T-helper 1 cell treated with Interleukin-12 subunit alpha and Interleukin-12 subunit beta and Interleukin-4 antibody, amounts not matched to agents 30 μg/mL and 1 μg/mL, for 36 hours (primary cell): ENCODE results near the gene LRRTM4.

ENCODE experiments used
- H3K27ac Mint-ChIP-seq: one replicate; pipeline ENCODE4 v1.8.0; 2021; ENCODE audit warnings: mild to moderate bottlenecking, mixed read lengths
- H3K27me3 Mint-ChIP-seq: one replicate; pipeline ENCODE4 v1.8.0; 2021; ENCODE audit warnings: low read depth, mixed read lengths
- H3K36me3 Mint-ChIP-seq: one replicate; pipeline ENCODE4 v1.8.0; 2021; ENCODE audit warnings: low read depth, mixed read lengths
- H3K4me1 Mint-ChIP-seq: one replicate; pipeline ENCODE4 v1.8.0; 2021; ENCODE audit warnings: low read depth, mixed read lengths
- H3K4me3 Mint-ChIP-seq: one replicate; pipeline ENCODE4 v1.8.0; 2021; ENCODE audit warnings: mild to moderate bottlenecking, moderate library complexity, mixed read lengths
- H3K9me3 Mint-ChIP-seq: one replicate; pipeline ENCODE4 v1.8.0; 2021; ENCODE audit warnings: mixed read lengths

The LRRTM4 gene

GRCh38 chr2:77508511-77508910 is 13.7 kb downstream of the LRRTM4 start:
- no peaks in the 10 kb centered on the region for H3K4me1 Mint-ChIP-seq
- H3K9me3 Mint-ChIP-seq: no peaks in the 10 kb centered on the region
- no peaks in the 10 kb centered on the region for H3K27me3 Mint-ChIP-seq
- H3K27ac Mint-ChIP-seq: no peak overlapping the region
- H3K36me3 Mint-ChIP-seq: no peaks in the 10 kb centered on the region
- H3K4me3 Mint-ChIP-seq: no peak overlapping the region

GRCh38 chr2:77507657-77508056 is 14.5 kb downstream of the LRRTM4 start:
- Mint-ChIP-seq H3K4me3 (no peak overlapping the region), H3K36me3 (no peaks in the 10 kb centered on the region), H3K27me3 (no peaks in the 10 kb centered on the region), H3K27ac (no peak overlapping the region), H3K4me1 (no peaks in the 10 kb centered on the region), H3K9me3 (no peaks in the 10 kb centered on the region)

- peaks cover 7% of the 10 kb centered on the region for H3K9me3 Mint-ChIP-seq
- no peaks in the 10 kb centered on the region for H3K27me3 Mint-ChIP-seq
- H3K27ac Mint-ChIP-seq: no peak overlapping the region
- H3K4me3 Mint-ChIP-seq: no peak overlapping the region
- H3K4me1 Mint-ChIP-seq: no peaks in the 10 kb centered on the region
- H3K36me3 Mint-ChIP-seq: no peaks in the 10 kb centered on the region
These were observed 34.0 kb downstream of the LRRTM4 start for GRCh38 chr2:77488141-77488540.

- no peaks in the 10 kb centered on the region for H3K27me3 Mint-ChIP-seq
- no peak overlapping the region for H3K4me3 Mint-ChIP-seq
- H3K27ac Mint-ChIP-seq: no peak overlapping the region
- no peaks in the 10 kb centered on the region for H3K4me1 Mint-ChIP-seq
- no peaks in the 10 kb centered on the region for H3K36me3 Mint-ChIP-seq
- H3K9me3 Mint-ChIP-seq: peaks cover 9% of the 10 kb centered on the region
These were observed 34.9 kb downstream of the LRRTM4 start for GRCh38 chr2:77487074-77487803.

GRCh38 chr2:77484026-77484425 is 38.1 kb downstream of the LRRTM4 start:
- Mint-ChIP-seq H3K4me3 (no peak overlapping the region), H3K36me3 (no peaks in the 10 kb centered on the region), H3K4me1 (no peaks in the 10 kb centered on the region), H3K27ac (no peak overlapping the region), H3K9me3 (peaks cover 16% of the 10 kb centered on the region), H3K27me3 (no peaks in the 10 kb centered on the region)

- no peaks in the 10 kb centered on the region for H3K4me1 Mint-ChIP-seq
- no peaks in the 10 kb centered on the region for H3K36me3 Mint-ChIP-seq
- no peaks in the 10 kb centered on the region for H3K27me3 Mint-ChIP-seq
- H3K27ac Mint-ChIP-seq: no peak overlapping the region
- peaks cover 22% of the 10 kb centered on the region for H3K9me3 Mint-ChIP-seq
- H3K4me3 Mint-ChIP-seq: no peak overlapping the region
These were observed 42.3 kb downstream of the LRRTM4 start for GRCh38 chr2:77479895-77480294.

- Mint-ChIP-seq H3K4me3 (no peak overlapping the region), H3K27me3 (no peaks in the 10 kb centered on the region), H3K36me3 (no peaks in the 10 kb centered on the region)
These were observed 42.8 kb downstream of the LRRTM4 start for GRCh38 chr2:77479395-77479794.

GRCh38 chr2:77470096-77470495 is 52.1 kb downstream of the LRRTM4 start:
- Mint-ChIP-seq H3K36me3 (no peaks in the 10 kb centered on the region), H3K27ac (no peak overlapping the region), H3K27me3 (no peaks in the 10 kb centered on the region), H3K4me3 (no peak overlapping the region), H3K4me1 (no peaks in the 10 kb centered on the region), H3K9me3 (peaks cover 20% of the 10 kb centered on the region)

More at GRCh38 chr2:77479395-77479794, 42.8 kb downstream of the LRRTM4 start:
- Mint-ChIP-seq H3K9me3 (peaks cover 22% of the 10 kb centered on the region), H3K27ac (no peak overlapping the region), H3K4me1 (no peaks in the 10 kb centered on the region)

GRCh38 chr2:77469106-77469505 is 53.1 kb downstream of the LRRTM4 start:
- peaks cover 18% of the 10 kb centered on the region for H3K9me3 Mint-ChIP-seq
- H3K27ac Mint-ChIP-seq: no peak overlapping the region
- H3K4me3 Mint-ChIP-seq: no peak overlapping the region
- no peaks in the 10 kb centered on the region for H3K4me1 Mint-ChIP-seq
- H3K27me3 Mint-ChIP-seq: no peaks in the 10 kb centered on the region
- H3K36me3 Mint-ChIP-seq: no peaks in the 10 kb centered on the region

- H3K27ac Mint-ChIP-seq: no peak overlapping the region
- peaks cover 22% of the 10 kb centered on the region for H3K9me3 Mint-ChIP-seq
- no peaks in the 10 kb centered on the region for H3K4me1 Mint-ChIP-seq
- no peaks in the 10 kb centered on the region for H3K36me3 Mint-ChIP-seq
- no peaks in the 10 kb centered on the region for H3K27me3 Mint-ChIP-seq
- no peak overlapping the region for H3K4me3 Mint-ChIP-seq
These were observed 62.3 kb downstream of the LRRTM4 start for GRCh38 chr2:77459840-77460239.

- Mint-ChIP-seq H3K9me3 (peaks cover 18% of the 10 kb centered on the region), H3K4me1 (no peaks in the 10 kb centered on the region), H3K4me3 (no peak overlapping the region), H3K36me3 (no peaks in the 10 kb centered on the region), H3K27ac (no peak overlapping the region), H3K27me3 (no peaks in the 10 kb centered on the region)
These were observed 64.0 kb downstream of the LRRTM4 start for GRCh38 chr2:77458216-77458615.

GRCh38 chr2:77457665-77458064 is 64.5 kb downstream of the LRRTM4 start:
- peaks cover 18% of the 10 kb centered on the region for H3K9me3 Mint-ChIP-seq
- H3K4me3 Mint-ChIP-seq: no peak overlapping the region
- no peaks in the 10 kb centered on the region for H3K4me1 Mint-ChIP-seq
- no peaks in the 10 kb centered on the region for H3K36me3 Mint-ChIP-seq
- no peak overlapping the region for H3K27ac Mint-ChIP-seq
- no peaks in the 10 kb centered on the region for H3K27me3 Mint-ChIP-seq

- no peaks in the 10 kb centered on the region for H3K36me3 Mint-ChIP-seq
- H3K27ac Mint-ChIP-seq: no peak overlapping the region
- no peaks in the 10 kb centered on the region for H3K27me3 Mint-ChIP-seq
- peaks cover 7% of the 10 kb centered on the region for H3K9me3 Mint-ChIP-seq
- H3K4me1 Mint-ChIP-seq: no peaks in the 10 kb centered on the region
- H3K4me3 Mint-ChIP-seq: no peak overlapping the region
These were observed 79.1 kb downstream of the LRRTM4 start for GRCh38 chr2:77443076-77443475.

- no peaks in the 10 kb centered on the region for H3K36me3 Mint-ChIP-seq
- no peaks in the 10 kb centered on the region for H3K27me3 Mint-ChIP-seq
- H3K9me3 Mint-ChIP-seq: peaks cover 4% of the 10 kb centered on the region
- no peaks in the 10 kb centered on the region for H3K4me1 Mint-ChIP-seq
- H3K4me3 Mint-ChIP-seq: no peak overlapping the region
- H3K27ac Mint-ChIP-seq: no peak overlapping the region
These were observed 87.3 kb downstream of the LRRTM4 start for GRCh38 chr2:77434880-77435279.

GRCh38 chr2:77428946-77429345 is 93.2 kb downstream of the LRRTM4 start:
- Mint-ChIP-seq H3K9me3 (peaks cover 25% of the 10 kb centered on the region), H3K4me3 (no peak overlapping the region), H3K4me1 (no peaks in the 10 kb centered on the region), H3K36me3 (no peaks in the 10 kb centered on the region), H3K27me3 (no peaks in the 10 kb centered on the region), H3K27ac (no peak overlapping the region)

GRCh38 chr2:77421971-77422370 is 100.2 kb downstream of the LRRTM4 start:
- Mint-ChIP-seq H3K27ac (no peak overlapping the region), H3K27me3 (no peaks in the 10 kb centered on the region), H3K4me1 (no peaks in the 10 kb centered on the region), H3K4me3 (no peak overlapping the region), H3K36me3 (no peaks in the 10 kb centered on the region), H3K9me3 (peaks cover 8% of the 10 kb centered on the region)
